IMR-90 (cell line): ENCODE results near the gene SLC4A11. TPM values are rescaled to one million over a fixed set of nuclear protein-coding genes. Genes with fewer than 3 reads are reported as not detected.

Experiments used
- ATAC-seq: fragments of 200-7000 bp; cut with Tn5 transposase; 2 replicates; pipeline ENCODE4 v1.9.1; 2020; ENCODE audit warnings: low read depth, mild to moderate bottlenecking, moderate library complexity
- BruUV-seq: library from RNA; stranded (reverse); fragments of 400-500 nt; replicated peaks from 2 replicates; lab custom pipeline; 2021; lab: Mats Ljungman, UMichigan
- CTCF ChIA-PET: fragments of 300-600 bp; formaldehyde crosslinking; extraction: SDS; loops from one replicate; lab custom pipeline; 2021; ENCODE audit warnings: antibody characterized with exemption; lab: Yijun Ruan, JAX
- POLR2A ChIA-PET: fragments of 300-600 bp; sonication (Branson Sonifier 250); formaldehyde crosslinking; loops from one replicate; lab custom pipeline; 2022; ENCODE audit warnings: antibody characterized with exemption; ENCODE audit not compliant: unreplicated experiment; lab: Charles Lee
- DNase-seq: peaks from one replicate; pipeline ENCODE4 v3.0.0; 2013
- H2AFZ ChIP-seq: replicated peaks from 2 replicates; pipeline ENCODE3; 2013; ENCODE audit warnings: low read length, mild to moderate bottlenecking; ENCODE audit not compliant: poor library complexity
- H2AK5ac ChIP-seq: 2 replicates; pipeline ENCODE4 v1.6.1; 2013; ENCODE audit warnings: low read depth, low read length, inconsistent platforms
- H2AK9ac ChIP-seq: replicated peaks from 2 replicates; pipeline ENCODE3; 2013; ENCODE audit warnings: mild to moderate bottlenecking, low read depth, low read length, moderate library complexity; ENCODE audit not compliant: poor library complexity
- H2BK120ac ChIP-seq: 2 replicates; pipeline ENCODE4 v1.6.1; 2013; ENCODE audit warnings: low read depth, low read length, inconsistent platforms
- H2BK15ac ChIP-seq: 3 replicates; pipeline ENCODE4 v1.6.1; 2013; ENCODE audit warnings: low read depth, low read length, inconsistent platforms
- H2BK20ac ChIP-seq: 2 replicates; pipeline ENCODE4 v1.6.1; 2013; ENCODE audit warnings: low read depth, mild to moderate bottlenecking, inconsistent platforms, low read length, moderate library complexity
- H2BK5ac ChIP-seq: 2 replicates; pipeline ENCODE4 v1.6.1; 2013; ENCODE audit warnings: mild to moderate bottlenecking, low read depth, low read length, inconsistent platforms; ENCODE audit not compliant: poor library complexity, severe bottlenecking
- H3K14ac ChIP-seq: replicated peaks from 2 replicates; pipeline ENCODE4 v1.6.1; 2013; ENCODE audit warnings: low read depth, low read length, inconsistent platforms
- H3K18ac ChIP-seq: 2 replicates; pipeline ENCODE4 v1.6.1; 2013; ENCODE audit warnings: low read depth, low read length, control low read depth
- H3K23ac ChIP-seq: 2 replicates; pipeline ENCODE4 v1.6.1; 2013; ENCODE audit warnings: low read depth, low read length, inconsistent platforms
- H3K27ac ChIP-seq: 2 replicates; pipeline ENCODE4 v1.5.1; 2013; ENCODE audit warnings: mild to moderate bottlenecking, control low read depth, low read length; ENCODE audit not compliant: insufficient read depth
- H3K27me3 ChIP-seq: 2 replicates; pipeline ENCODE4 v1.6.1; 2013; ENCODE audit warnings: low read length; ENCODE audit not compliant: control insufficient read depth, insufficient read depth
- H3K36me3 ChIP-seq: 2 replicates; pipeline ENCODE4 v1.6.1; 2013; ENCODE audit warnings: low read length, mixed read lengths; ENCODE audit not compliant: control insufficient read depth, insufficient read depth
- H3K4ac ChIP-seq: 2 replicates; pipeline ENCODE4 v1.6.1; 2013; ENCODE audit warnings: low read depth, low read length, inconsistent platforms
- H3K4me1 ChIP-seq: 2 replicates; pipeline ENCODE4 v1.6.1; 2013; ENCODE audit warnings: low read length, mixed read lengths; ENCODE audit not compliant: control insufficient read depth, insufficient read depth
- H3K4me2 ChIP-seq: 2 replicates; pipeline ENCODE4 v1.6.1; 2013; ENCODE audit warnings: low read depth, mild to moderate bottlenecking, control low read depth, low read length, moderate library complexity
- H3K4me3 ChIP-seq: 2 replicates; pipeline ENCODE4 v1.5.1; 2013; ENCODE audit warnings: low read depth, mild to moderate bottlenecking, control low read depth, low read length, moderate library complexity; ENCODE audit not compliant: insufficient read depth
- H3K56ac ChIP-seq: 2 replicates; pipeline ENCODE4 v1.6.1; 2013; ENCODE audit warnings: low read length, inconsistent platforms; ENCODE audit not compliant: insufficient read depth; ENCODE audit errors: extremely low read depth
- H3K79me1 ChIP-seq, 2 experiments: 2 replicates each; pipeline ENCODE4 v1.6.1; 2013; ENCODE audit warnings: low read length in 2 of 2, inconsistent platforms in 1 of 2, low read depth in 1 of 2
- H3K9ac ChIP-seq: 2 replicates; pipeline ENCODE4 v1.6.1; 2013; ENCODE audit warnings: low read depth, low read length, control low read depth
- H3K9me1 ChIP-seq: 2 replicates; pipeline ENCODE4 v1.6.1; 2013; ENCODE audit warnings: low read length, inconsistent platforms; ENCODE audit not compliant: insufficient read depth
- H3K9me3 ChIP-seq: 2 replicates; pipeline ENCODE4 v1.6.1; 2013; ENCODE audit warnings: low read length; ENCODE audit not compliant: control insufficient read depth, insufficient read depth
- H4K20me1 ChIP-seq: 2 replicates; pipeline ENCODE4 v1.6.1; 2013; ENCODE audit warnings: low read length, inconsistent platforms; ENCODE audit not compliant: insufficient read depth
- H4K5ac ChIP-seq: 2 replicates; pipeline ENCODE4 v1.6.1; 2013; ENCODE audit warnings: mild to moderate bottlenecking, low read depth, low read length, control low read depth
- H4K8ac ChIP-seq, 2 experiments: 2 replicates each; pipeline ENCODE4 v1.6.1; 2013; ENCODE audit warnings: low read depth in 2 of 2, low read length in 2 of 2, control low read depth in 1 of 2, inconsistent platforms in 1 of 2
- H4K91ac ChIP-seq: 2 replicates; pipeline ENCODE4 v1.6.1; 2013; ENCODE audit warnings: low read depth, low read length, inconsistent platforms; ENCODE audit not compliant: insufficient read depth
- BHLHE40 ChIP-seq: fragments of 150-350 bp; IDR thresholded peaks from 2 replicates; pipeline ENCODE4 v1.6.1; 2016; ENCODE audit warnings: mild to moderate bottlenecking, low read depth, low read length
- CEBPB ChIP-seq: IDR thresholded peaks from 2 replicates; pipeline ENCODE4 v1.6.1; 2012; ENCODE audit warnings: low read depth, low read length, improper control_type of control experiment
- CHD1 ChIP-seq: IDR thresholded peaks from 2 replicates; pipeline ENCODE4 v1.6.1; 2012; ENCODE audit warnings: low read depth, low read length, improper control_type of control experiment
- CTCF ChIP-seq: conservative IDR thresholded peaks from 2 replicates; pipeline ENCODE4 v1.5.1; 2012; ENCODE audit warnings: mild to moderate bottlenecking, low read depth, low read length, improper control_type of control experiment
- FOS ChIP-seq: fragments of 150-350 bp; IDR thresholded peaks from 2 replicates; pipeline ENCODE4 v1.6.1; 2016; ENCODE audit warnings: low read depth, low read length
- MAZ ChIP-seq: IDR thresholded peaks from 2 replicates; pipeline ENCODE4 v1.6.1; 2012; ENCODE audit warnings: low read depth, mild to moderate bottlenecking, low read length, improper control_type of control experiment, moderate library complexity, borderline replicate concordance
- POLR2A ChIP-seq: IDR thresholded peaks from 2 replicates; pipeline ENCODE4 v1.6.1; 2012; ENCODE audit warnings: mild to moderate bottlenecking, low read depth, low read length
- RAD21 ChIP-seq: IDR thresholded peaks from 2 replicates; pipeline ENCODE4 v1.6.1; 2012; ENCODE audit warnings: low read length, improper control_type of control experiment
- RCOR1 ChIP-seq: IDR thresholded peaks from 2 replicates; pipeline ENCODE4 v1.6.1; 2012; ENCODE audit warnings: mild to moderate bottlenecking, low read length, improper control_type of control experiment; ENCODE audit not compliant: insufficient replicate concordance
- RFX5 ChIP-seq: IDR thresholded peaks from 2 replicates; pipeline ENCODE4 v1.8.0; 2012; ENCODE audit warnings: low read depth, mild to moderate bottlenecking, low read length, moderate library complexity
- SMC3 ChIP-seq: fragments of 150-350 bp; IDR thresholded peaks from 2 replicates; pipeline ENCODE4 v1.6.1; 2016; ENCODE audit warnings: low read depth, mild to moderate bottlenecking, antibody characterized with exemption, low read length, moderate library complexity
- WGBS, 2 experiments: methylation state at CpG; one replicate each; pipeline versions ENCODE4 v1.1.5 to v1.1.7; 2013; ENCODE audit warnings: missing lambda C conversion rate in 2 of 2; ENCODE audit not compliant: insufficient read length in 1 of 2; ENCODE audit errors: extremely low coverage in 2 of 2; 5-methylcytosine and 5-hydroxymethylcytosine counted together
- dilution Hi-C: fragments of 300-500 bp; cut with HindIII; formaldehyde crosslinking; loops from one replicate; pipeline ENCODE4 v1.14.3; 2018; ENCODE audit warnings: low sequenced_read_pairs; ENCODE audit not compliant: unreplicated experiment
- in situ Hi-C: fragments of 300-500 bp; cut with MboI; formaldehyde crosslinking; loops from 3 replicates; pipeline ENCODE4 v1.14.3; 2019; ENCODE audit warnings: low sequenced_read_pairs, inconsistent platforms, mixed read lengths
- intact Hi-C: fragments of 100-400 bp; cut with micrococcal nuclease; formaldehyde crosslinking; loops from 2 replicates; pipeline ENCODE4 v1.10.0; 2022
- polyA plus RNA-seq, 3 experiments: library from polyadenylated mRNA; depleted of rRNA; stranded (reverse); fragments of >200 nt; gene quantifications; 2 replicates each; pipeline ENCODE4 v1.2.3, GENCODE V29; 2012; ENCODE audit warnings: low replicate concordance in 1 of 3
- total RNA-seq: library from RNA; depleted of rRNA; stranded (reverse); fragments of >200 nt; gene quantifications from 2 replicates; pipeline ENCODE4 v1.2.3, GENCODE V29; 2012
- TF ChIP-seq, protein P1 (sequence below): fragments of 150-350 bp; IDR thresholded peaks from 2 replicates; pipeline ENCODE4 v1.6.1; 2017; ENCODE audit warnings: mild to moderate bottlenecking, antibody characterized with exemption, low read length, low read depth
- TF ChIP-seq, protein P2 (sequence below): fragments of 150-350 bp; IDR thresholded peaks from 2 replicates; pipeline ENCODE4 v1.6.1; 2016; ENCODE audit warnings: low read depth, mild to moderate bottlenecking, low read length, moderate library complexity, borderline replicate concordance

The SLC4A11 gene
- total and polyA plus RNA-seq, 2 of the 4 experiments (the other 2 are of a cell fraction), result 0.36 to 0.79 TPM

DNA sequence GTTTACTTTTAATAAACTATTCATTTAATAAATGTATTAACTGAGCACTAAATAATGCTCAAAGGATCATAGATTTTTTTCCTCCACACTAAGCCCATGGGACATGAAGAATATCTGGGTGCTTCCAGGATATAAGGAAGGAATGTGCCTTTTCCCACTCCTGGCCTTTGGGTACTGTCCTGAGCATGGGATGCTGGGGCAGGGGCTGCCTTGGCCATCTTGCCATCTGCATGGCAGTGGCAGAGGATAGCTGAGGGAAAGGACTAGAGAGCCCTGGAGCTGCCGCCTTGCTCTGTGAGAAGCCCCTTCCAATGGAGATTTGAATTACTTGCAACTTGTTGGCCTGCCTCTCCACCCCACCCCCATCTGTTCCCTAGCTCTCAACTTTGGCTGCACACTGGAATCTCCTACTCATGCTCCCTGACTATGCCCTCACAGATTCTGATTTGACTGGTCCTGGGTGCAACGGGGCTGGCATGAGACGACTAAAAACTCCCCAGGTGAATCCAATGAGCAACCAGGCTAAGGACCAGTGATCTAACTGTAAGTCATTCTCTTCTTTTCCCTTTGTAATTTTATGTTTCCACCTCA is 50.1 kb downstream of the SLC4A11 start:
- Histone ChIP-seq H3K4me3 (no peak overlapping the region), H2BK120ac (no peak overlapping the region), H3K23ac (no peak overlapping the region), H3K9me3 (no peaks in the 10 kb centered on the region), H2AK9ac (no peak overlapping the region), H3K4me1 (0 out of 2 replicates have a peak, but pooled peaks cover 2% of the 10 kb centered on the region), H3K27me3 (no peaks in the 10 kb centered on the region), H2AK5ac (no peak overlapping the region), H2BK5ac (no peak overlapping the region), H3K36me3 (peaks cover 42% of the 10 kb centered on the region), H3K4me2 (no peak overlapping the region), H3K27ac (no peak overlapping the region), H4K8ac (no peak overlapping the region), H3K56ac (no peak overlapping the region), H3K18ac (no peak overlapping the region), H3K79me1 (no peaks in the 10 kb centered on the region), H4K91ac (no peak overlapping the region), H2BK15ac (no peak overlapping the region), H4K5ac (no peak overlapping the region), H3K14ac (no peak overlapping the region), H3K9ac (no peak overlapping the region), H4K20me1 (no peaks in the 10 kb centered on the region), H3K9me1 (no peaks in the 10 kb centered on the region), H2BK20ac (no peak overlapping the region), H3K4ac (no peak overlapping the region), H2AFZ (no peak overlapping the region)
- in situ Hi-C loops, result no loop called here
- BruUV-seq, result no TSS peak
- POLR2A ChIA-PET, result no interaction called here
- TF ChIP-seq, protein P1, sequence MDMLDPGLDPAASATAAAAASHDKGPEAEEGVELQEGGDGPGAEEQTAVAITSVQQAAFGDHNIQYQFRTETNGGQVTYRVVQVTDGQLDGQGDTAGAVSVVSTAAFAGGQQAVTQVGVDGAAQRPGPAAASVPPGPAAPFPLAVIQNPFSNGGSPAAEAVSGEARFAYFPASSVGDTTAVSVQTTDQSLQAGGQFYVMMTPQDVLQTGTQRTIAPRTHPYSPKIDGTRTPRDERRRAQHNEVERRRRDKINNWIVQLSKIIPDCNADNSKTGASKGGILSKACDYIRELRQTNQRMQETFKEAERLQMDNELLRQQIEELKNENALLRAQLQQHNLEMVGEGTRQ, result no peak
- TF ChIP-seq FOS (no peak), RFX5 (no peak), SMC3 (no peak), RAD21 (no peak), MAZ (no peak), CEBPB (no peak), POLR2A (no peak), RCOR1 (no peak), CTCF (no peak), BHLHE40 (no peak), CHD1 (no peak)
- TF ChIP-seq, protein P2, sequence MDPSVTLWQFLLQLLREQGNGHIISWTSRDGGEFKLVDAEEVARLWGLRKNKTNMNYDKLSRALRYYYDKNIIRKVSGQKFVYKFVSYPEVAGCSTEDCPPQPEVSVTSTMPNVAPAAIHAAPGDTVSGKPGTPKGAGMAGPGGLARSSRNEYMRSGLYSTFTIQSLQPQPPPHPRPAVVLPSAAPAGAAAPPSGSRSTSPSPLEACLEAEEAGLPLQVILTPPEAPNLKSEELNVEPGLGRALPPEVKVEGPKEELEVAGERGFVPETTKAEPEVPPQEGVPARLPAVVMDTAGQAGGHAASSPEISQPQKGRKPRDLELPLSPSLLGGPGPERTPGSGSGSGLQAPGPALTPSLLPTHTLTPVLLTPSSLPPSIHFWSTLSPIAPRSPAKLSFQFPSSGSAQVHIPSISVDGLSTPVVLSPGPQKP, result no peak
- intact Hi-C loops, result no loop called here
- CTCF ChIA-PET, result no interaction called here
- no peak for DNase-seq
- 100% methylated on average over 1 of the region's 3 CpGs; no CpG with 5 or more reads in 1 of the 2 experiments for WGBS, 2 experiments
- ATAC-seq, result no peak
- dilution Hi-C loops, result no loop called here
